WTC11 (cell line): Measurements from ENCODE around the gene JOSD2. TPM values are rescaled to one million over a fixed set of nuclear protein-coding genes. Genes with fewer than 3 reads are reported as not detected.

Experiments
- ATAC-seq: fragments of 200-7000 bp; cut with Tn5 transposase; 2 replicates; pipeline ENCODE4 v1.10.0; 2021; ENCODE audit warnings: mild to moderate bottlenecking, moderate library complexity
- CTCF ChIA-PET: fragments of 300-600 bp; sonication (Branson Sonifier 250); formaldehyde crosslinking; loops from one replicate; lab custom pipeline; 2021; ENCODE audit warnings: antibody characterized with exemption; lab: Charles Lee
- POLR2A ChIA-PET: fragments of 350-600 bp; sonication (Branson Sonifier 250); formaldehyde crosslinking; loops from one replicate; lab custom pipeline; 2021; ENCODE audit warnings: antibody characterized with exemption; lab: Charles Lee
- DNase-seq: peaks from one replicate; pipeline ENCODE4 v3.0.0; 2021; ENCODE audit warnings: low spot score
- H3K27ac Mint-ChIP-seq: 2 replicates; pipeline ENCODE4 v1.8.0; 2021; ENCODE audit warnings: mixed read lengths
- H3K27me3 Mint-ChIP-seq: 2 replicates; pipeline ENCODE4 v1.8.0; 2021; ENCODE audit warnings: low read depth, mild to moderate bottlenecking, moderate library complexity, mixed read lengths
- H3K36me3 Mint-ChIP-seq: 2 replicates; pipeline ENCODE4 v1.8.0; 2021; ENCODE audit warnings: mixed read lengths
- H3K4me1 Mint-ChIP-seq: 2 replicates; pipeline ENCODE4 v1.8.0; 2022; ENCODE audit warnings: mixed read lengths
- H3K4me3 Mint-ChIP-seq: 2 replicates; pipeline ENCODE4 v1.8.0; 2021; ENCODE audit warnings: mild to moderate bottlenecking, moderate library complexity, mixed read lengths
- H3K9me3 Mint-ChIP-seq: 2 replicates; pipeline ENCODE4 v1.8.0; 2021; ENCODE audit warnings: mixed read lengths
- AFF4 ChIP-seq: sonication (generic); formaldehyde crosslinking; IDR thresholded peaks from 2 replicates; pipeline ENCODE4 v1.8.1; 2023; ENCODE audit warnings: mild to moderate bottlenecking, missing genetic modification reagents, borderline replicate concordance
- GABPB1 ChIP-seq: sonication (generic); formaldehyde crosslinking; IDR thresholded peaks from 2 replicates; pipeline ENCODE4 v1.8.1; 2023; ENCODE audit warnings: mild to moderate bottlenecking, missing genetic modification reagents
- HMGXB4 ChIP-seq: sonication (generic); formaldehyde crosslinking; IDR thresholded peaks from 2 replicates; pipeline ENCODE4 v1.8.1; 2023; ENCODE audit warnings: mild to moderate bottlenecking, moderate library complexity, missing genetic modification reagents
- KAT7 ChIP-seq: sonication (generic); formaldehyde crosslinking; IDR thresholded peaks from 2 replicates; pipeline ENCODE4 v1.8.1; 2023; ENCODE audit warnings: missing genetic modification reagents, mild to moderate bottlenecking, borderline replicate concordance
- MXD4 ChIP-seq: fragments of 250-450 bp; sonication (Bioruptor Pico); IDR thresholded peaks from 2 replicates; pipeline ENCODE4 v1.8.0; 2021; ENCODE audit warnings: mild to moderate bottlenecking, moderate library complexity, borderline replicate concordance
- NFE2L1 ChIP-seq: sonication (generic); formaldehyde crosslinking; IDR thresholded peaks from 2 replicates; pipeline ENCODE4 v1.8.1; 2023; ENCODE audit warnings: missing genetic modification reagents
- NR2C2 ChIP-seq: sonication (generic); formaldehyde crosslinking; IDR thresholded peaks from 2 replicates; pipeline ENCODE4 v1.8.0; 2022; ENCODE audit warnings: mild to moderate bottlenecking, missing genetic modification reagents
- PRRX2 ChIP-seq: fragments of 250-450 bp; sonication (Bioruptor Pico); IDR thresholded peaks from 2 replicates; pipeline ENCODE4 v1.8.0; 2021; ENCODE audit warnings: mild to moderate bottlenecking
- TP53 ChIP-seq: sonication (generic); formaldehyde crosslinking; IDR thresholded peaks from 2 replicates; pipeline ENCODE4 v1.8.1; 2023; ENCODE audit warnings: mild to moderate bottlenecking, missing genetic modification reagents
- ZNF121 ChIP-seq: sonication (generic); formaldehyde crosslinking; IDR thresholded peaks from 2 replicates; pipeline ENCODE4 v1.8.0; 2023; ENCODE audit warnings: missing genetic modification reagents
- total RNA-seq: library from RNA; stranded (reverse); gene quantifications from 3 replicates; pipeline ENCODE4 v1.2.3, GENCODE V29; 2021

Gene JOSD2
- total RNA-seq, 1 experiment from 2014 or later = 4.0 TPM

- no peak for TF ChIP-seq HMGXB4 (CRISPR knock-in tag)
Measured at GRCh38 chr19:50515168-50515561, 4.2 kb upstream of the JOSD2 start (continued).

DNA sequence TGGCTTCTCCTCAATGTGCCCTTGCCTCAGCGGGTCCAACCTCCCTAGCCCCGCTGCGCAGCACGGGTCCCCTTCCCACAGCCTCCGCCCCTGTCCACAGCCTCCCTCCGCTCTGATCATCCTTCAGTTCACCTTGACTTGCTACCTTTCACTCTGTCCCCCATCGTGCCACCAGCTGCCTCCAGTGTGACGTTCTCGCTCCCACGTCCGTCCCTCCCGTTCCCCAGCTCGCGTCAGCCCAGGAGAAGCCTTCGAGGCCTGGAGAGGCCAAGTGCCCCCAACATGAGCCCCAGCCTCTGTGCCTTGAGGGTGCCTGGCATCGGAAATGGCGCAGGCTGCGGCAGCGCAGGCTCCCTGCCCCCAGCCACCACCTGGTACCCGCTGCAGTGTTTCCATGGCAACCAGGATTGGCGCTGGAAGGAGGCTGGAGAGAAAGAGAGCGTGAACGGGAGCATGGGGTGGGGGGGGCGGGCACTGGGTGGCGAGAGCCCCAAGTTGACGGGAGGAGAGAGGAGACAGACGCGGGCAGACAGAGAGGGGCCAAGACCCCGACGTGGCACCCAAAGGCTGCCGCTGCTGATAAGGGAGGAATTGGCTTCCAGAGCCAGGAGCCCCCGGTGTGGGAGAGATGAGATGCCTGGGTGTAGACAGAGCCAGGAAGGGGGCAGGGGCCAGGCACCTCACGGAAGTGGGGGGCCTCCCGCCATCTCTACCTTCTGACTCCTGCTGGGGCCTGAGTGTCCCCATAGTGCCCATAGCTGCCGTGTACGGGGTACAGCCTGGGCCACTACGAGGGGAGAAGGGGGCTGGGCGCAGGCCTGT is 3.6 kb upstream of the JOSD2 start:
- peaks cover 5% of the 10 kb centered on the region for H3K9me3 Mint-ChIP-seq
- no peak overlapping the region for H3K4me3 Mint-ChIP-seq
- no peak overlapping the region for H3K27ac Mint-ChIP-seq
- peaks cover 36% of the 10 kb centered on the region for H3K27me3 Mint-ChIP-seq
- ATAC-seq = no peak
- peaks cover 5% of the 10 kb centered on the region; the same call in 1 of the 2 replicates for H3K36me3 Mint-ChIP-seq
- ChIA-PET POLR2A (no interaction called here), CTCF (interaction anchor here (3.1 kb wide), 1 partner anchor 42 kb away, joined by 22 read pairs; no protein-coding TSS in a partner anchor)
- DNase-seq = no peak
- peaks cover 14% of the 10 kb centered on the region for H3K4me1 Mint-ChIP-seq
- TF ChIP-seq ZNF121 (CRISPR knock-in tag) (no peak), KAT7 (CRISPR knock-in tag) (no peak)

DNA sequence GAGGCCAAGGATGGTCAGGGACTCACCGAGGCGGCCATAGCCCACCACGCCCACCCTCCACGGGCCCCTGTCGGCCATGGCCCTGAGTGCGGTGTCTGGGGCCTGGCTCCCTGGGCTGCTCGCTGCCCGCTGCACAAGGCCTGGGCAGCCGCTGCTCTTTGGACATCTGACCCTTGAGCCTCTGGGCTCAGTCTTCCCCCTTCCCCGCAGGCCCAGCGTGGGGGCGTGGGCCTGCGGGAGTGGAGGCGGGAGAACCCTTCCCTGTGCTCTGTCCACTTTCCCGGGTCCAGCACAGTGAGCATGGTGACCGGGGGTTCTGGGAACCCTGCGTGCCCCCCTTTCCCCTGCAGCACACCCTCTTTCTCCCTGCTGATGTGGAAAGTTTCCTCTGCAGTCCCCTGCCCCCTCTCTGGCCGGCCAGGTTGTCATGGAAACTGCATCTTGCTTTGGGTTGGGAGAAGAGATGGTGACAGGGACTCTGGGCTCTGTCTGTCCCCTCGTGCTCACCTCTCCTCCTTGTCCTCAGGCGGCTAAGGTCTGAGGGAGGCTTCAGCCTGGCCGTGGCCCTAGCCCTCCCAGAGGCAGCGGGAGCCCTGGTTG is 2.9 kb upstream of the JOSD2 start, which contains the start of gene ASPDH:
Gene ASPDH, minus strand, starts transcription at position 168 of the 600 bp plus-strand sequence. Its CDS starts 90 bp downstream, at position 78.
- DNase-seq = no peak

More for the DNA sequence above, 2.9 kb upstream of the JOSD2 start, which contains the start of gene ASPDH:
- POLR2A ChIA-PET = interaction anchor here (0.5 kb wide), 1 partner anchor 362 kb away, joined by 4 read pairs; no protein-coding TSS in a partner anchor
- CTCF ChIA-PET = no interaction called here
- ATAC-seq = no peak
- TF ChIP-seq GABPB1 (no peak), MXD4 (CRISPR knock-in tag) (no peak), NFE2L1 (CRISPR knock-in tag) (no peak), AFF4 (CRISPR knock-in tag) (no peak), TP53 (CRISPR knock-in tag) (no peak), NR2C2 (CRISPR knock-in tag) (no peak), PRRX2 (CRISPR knock-in tag) (no peak)
- Mint-ChIP-seq H3K9me3 (peaks cover 5% of the 10 kb centered on the region), H3K27me3 (peaks cover 43% of the 10 kb centered on the region), H3K27ac (peak within 1 kb of the TSS; percentile 49; the same call in 1 of the 2 replicates), H3K36me3 (peaks cover 5% of the 10 kb centered on the region; the same call in 1 of the 2 replicates), H3K4me3 (no peak within 1 kb of the TSS), H3K4me1 (peaks cover 14% of the 10 kb centered on the region)
